NCI-H1417 treated with DMSO at 0.1 percent for 48 hours (cell line): Measurements from ENCODE around the gene SH2D3C.
A peak's percentile ranks its signal among the peaks of the same experiment; 100 is the strongest.

Experiments
- DNase-seq: peaks from one replicate; lab custom pipeline; 2025; lab: John Stamatoyannopoulos, UW

SH2D3C gene

DNA sequence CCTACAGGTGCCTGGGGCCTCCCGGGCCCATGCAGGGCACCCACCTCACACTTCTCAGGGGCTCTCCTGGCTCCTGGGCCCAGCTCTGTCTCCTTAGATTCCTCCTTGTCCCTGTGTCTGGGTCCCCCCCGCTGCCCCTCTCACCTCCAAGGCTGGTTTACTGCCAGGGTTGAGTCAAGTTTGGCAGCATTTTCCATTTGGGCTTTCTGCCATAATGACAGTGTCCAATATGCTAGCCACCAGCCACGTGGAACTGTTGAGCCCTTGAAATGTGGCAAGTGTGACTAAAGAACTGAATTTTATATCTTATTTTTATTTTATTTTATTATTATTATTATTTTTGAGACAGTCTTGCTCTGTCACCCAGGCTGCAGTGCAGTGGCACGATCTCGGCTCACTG lies 60.7 kb downstream of the SH2D3C start:
- DNase-seq = no peak

DNA sequence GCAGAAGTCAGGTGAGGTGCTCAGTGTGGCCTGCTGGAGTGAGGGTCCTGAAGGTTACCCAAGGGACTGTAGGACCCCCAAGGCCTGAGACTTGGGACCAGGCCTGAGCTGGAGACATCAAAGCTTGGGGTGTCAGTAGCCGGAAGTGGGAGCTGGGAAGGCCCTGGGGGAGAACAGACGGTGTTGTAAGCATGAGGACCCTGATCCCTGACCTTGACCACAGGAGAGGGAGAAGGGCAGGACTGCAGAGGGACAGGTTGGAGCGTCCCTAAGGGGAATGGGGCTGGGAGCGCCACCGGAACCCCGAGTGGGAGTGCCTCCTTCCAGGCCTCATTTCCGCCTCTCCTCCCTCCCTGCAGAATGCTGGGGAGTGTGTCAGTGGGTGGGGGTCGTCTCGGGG lies 62.1 kb downstream of the SH2D3C start:
- DNase-seq = no peak

DNA sequence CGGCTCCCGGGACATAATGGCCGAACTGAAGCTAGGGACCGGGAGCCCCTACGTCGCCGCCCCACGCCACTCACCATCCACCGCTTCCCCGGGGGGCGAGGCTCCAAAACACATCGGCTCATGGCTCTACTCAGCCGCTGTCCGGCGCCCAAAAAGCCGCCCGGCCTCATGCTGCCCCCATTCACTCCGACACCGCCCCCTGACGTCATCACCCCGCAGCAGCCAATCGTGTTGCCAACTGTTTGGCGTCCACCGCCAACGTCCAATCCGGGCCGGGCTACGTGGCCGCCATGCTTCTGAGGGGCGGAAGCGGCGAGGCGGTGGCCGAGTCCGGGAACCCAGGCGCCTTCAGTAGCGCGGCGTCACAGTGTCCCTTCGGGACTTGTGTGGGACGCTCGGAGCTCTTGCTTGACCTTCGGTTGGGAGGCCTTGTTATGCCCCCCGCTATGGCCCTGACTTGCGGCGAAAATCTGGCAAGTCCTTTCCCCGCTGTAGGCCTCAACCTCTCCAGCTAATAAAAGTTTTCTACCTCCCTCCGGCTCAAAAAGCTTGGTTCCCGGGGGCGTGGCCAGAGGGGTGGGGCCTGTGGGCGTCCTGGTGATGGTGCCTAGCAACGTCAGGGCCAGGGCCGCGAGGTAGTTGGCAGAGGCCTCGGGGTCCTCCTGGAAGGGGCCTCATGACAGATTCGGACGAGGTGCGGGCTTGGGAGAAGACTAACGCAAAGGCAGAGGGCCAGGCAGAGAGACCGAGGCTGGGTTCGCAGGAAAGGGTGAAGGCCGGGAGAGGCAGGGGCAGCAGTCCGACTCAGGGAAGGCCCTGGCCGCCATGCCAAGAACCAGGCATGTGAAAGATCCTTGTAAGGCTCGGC lies 62.8 kb downstream of the SH2D3C start, which contains the start of the genes PTRH1 and TTC16:
Gene PTRH1, minus strand, starts transcription at position 194 of the 868 bp plus-strand sequence. Its CDS starts 24 bp downstream, at position 170.
Gene TTC16, plus strand, starts transcription at position 610 of the 868 bp plus-strand sequence. Its CDS starts 67 bp downstream, at position 677.
- peak; percentile 85 for DNase-seq

DNA sequence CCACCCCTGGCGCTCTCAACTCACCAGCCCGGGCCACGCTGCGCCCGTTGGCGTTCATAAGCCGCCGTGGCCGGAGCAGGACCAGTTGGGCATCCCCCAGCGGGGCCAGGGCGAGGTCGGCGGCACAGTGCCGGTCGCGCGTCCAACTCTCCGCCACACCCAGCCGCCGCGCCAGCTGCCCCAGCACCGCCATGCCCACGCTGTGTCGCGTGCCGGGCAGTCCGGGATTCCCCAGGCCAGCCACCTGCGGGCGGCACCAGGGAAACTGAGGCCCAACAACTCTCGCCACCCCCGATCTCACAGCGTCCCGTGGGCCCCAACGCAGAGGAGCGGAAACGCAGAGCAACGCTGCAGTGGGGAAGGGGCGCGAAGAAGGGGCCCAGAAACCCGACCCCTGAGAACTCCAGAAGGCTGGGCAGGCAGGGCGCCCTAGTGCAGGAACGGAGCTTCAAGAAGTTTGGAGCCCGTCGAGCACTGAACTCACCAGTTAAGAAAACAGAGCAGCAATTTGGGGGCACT lies 63.5 kb downstream of the SH2D3C start:
- no peak for DNase-seq

DNA sequence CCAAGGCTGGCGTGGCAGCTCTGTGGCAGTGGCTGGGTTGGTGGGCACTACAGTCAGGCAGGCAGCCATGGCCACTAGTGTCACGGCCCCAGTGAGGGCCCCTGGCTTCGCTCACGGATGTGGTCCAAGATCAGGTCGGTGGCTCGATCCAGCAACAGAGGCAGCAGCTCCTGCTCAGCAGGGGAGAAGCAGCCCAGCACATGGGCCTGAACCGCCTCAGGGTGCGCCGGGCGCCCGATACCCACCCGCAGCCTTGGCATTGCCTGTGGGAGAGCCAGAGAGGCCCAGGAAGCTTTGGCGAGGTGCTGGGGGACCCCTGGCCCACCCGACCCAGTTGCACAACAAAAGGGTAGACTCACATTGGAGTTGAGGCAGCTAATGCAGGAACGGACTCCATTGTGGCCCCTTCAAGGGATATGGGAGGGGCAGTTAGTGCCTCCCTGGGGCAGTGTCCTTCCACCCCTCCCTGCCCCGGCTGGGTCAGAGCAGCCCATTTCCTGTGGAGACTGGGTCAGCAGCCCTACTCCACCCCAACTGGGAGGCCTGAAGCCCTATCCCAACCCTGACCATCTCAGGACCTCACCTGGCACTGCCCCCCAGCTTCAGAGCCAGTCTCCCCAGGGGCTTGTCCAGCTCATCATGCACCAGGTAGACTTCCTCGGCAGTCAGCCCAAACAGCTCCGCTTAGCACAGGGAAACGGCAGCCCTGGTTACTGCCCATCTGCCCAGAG lies 64.3 kb downstream of the SH2D3C start:
- DNase-seq = no peak

DNA sequence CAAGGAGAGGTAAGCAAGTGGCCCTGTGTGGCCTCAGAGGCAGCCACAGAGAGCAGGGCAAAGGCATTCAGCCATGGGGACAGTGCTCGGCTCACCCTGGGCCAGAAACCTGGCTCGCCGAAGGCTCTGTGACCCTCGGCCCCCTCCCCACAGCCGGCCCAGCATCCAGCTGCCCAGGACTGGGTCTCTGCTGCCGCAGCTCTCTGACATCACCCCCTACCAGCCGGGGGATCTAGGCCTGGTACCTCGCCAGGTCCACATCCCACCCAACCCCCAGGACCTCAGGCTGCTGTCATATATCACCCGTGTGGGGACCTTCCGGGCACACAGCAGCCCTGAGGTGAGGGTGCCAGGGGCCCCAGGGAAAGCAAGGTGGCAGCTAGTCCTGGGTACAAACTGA lies 65.6 kb downstream of the SH2D3C start:
- DNase-seq = no peak

DNA sequence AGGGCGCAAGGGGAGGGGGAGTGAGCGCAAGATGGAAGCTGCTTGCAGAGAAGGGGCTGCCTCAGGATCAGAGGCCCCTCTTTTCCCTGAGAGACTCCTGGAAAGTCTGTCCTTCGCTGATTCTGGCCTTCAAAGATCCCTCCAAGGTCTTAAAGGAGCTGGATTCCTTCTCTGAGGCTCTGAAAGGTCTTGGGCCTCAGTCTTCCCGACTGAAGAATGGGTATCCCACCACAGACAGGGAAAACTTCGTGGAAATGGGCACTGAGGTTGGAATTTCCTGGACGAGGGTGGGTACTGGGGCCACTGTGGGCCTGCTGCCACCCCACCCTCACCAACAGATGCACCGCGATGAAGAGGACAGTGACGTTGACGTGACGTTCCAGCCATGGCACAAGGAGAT lies 66.1 kb downstream of the SH2D3C start:
- DNase-seq = no peak

DNA sequence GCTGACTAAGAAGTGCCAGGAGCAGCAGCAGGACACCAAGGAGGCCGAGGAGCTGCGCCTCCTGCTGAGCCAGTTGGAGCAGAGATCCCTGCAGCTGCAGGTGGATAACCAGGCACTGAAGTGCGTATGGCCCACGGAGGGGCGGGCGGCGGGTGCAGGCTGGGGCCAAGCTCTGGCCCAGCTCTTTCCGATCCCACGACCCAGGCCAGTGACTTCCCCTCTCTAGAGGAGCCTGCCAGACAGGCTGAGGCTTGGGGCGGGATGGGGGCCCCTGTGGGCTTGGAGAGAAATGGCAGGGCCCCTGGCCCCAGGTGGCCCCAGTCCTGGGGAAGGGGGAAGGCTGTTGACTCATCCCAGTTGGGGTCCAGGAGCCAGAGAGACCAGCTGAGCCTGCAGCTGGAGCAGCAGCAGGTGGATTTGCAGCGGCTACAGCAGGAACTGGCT lies 66.6 kb downstream of the SH2D3C start:
- peak; percentile 88 for DNase-seq

DNA sequence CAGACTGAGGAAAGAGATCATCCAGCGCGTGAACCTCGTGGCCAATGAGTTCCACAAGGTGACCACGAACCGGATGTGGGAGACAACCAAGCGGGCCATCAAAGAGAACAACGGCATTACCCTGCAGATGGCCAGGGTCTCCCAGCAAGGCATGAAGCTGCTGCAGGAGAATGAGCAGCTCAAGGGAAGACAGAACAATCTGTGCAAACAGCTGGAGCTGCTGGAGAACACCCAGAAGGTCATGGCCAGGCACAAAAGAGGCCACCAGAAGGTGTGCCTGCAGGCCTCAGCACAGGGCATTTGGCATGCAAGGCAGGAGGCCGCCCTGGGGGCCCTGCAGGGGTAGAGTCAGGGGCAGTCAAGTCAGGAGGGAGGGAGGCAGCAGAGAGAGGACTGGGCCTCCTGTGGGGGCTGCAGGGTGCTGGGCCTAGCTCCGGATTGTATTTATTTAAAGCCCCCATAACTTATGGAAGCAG lies 67.2 kb downstream of the SH2D3C start:
- DNase-seq = no peak

DNA sequence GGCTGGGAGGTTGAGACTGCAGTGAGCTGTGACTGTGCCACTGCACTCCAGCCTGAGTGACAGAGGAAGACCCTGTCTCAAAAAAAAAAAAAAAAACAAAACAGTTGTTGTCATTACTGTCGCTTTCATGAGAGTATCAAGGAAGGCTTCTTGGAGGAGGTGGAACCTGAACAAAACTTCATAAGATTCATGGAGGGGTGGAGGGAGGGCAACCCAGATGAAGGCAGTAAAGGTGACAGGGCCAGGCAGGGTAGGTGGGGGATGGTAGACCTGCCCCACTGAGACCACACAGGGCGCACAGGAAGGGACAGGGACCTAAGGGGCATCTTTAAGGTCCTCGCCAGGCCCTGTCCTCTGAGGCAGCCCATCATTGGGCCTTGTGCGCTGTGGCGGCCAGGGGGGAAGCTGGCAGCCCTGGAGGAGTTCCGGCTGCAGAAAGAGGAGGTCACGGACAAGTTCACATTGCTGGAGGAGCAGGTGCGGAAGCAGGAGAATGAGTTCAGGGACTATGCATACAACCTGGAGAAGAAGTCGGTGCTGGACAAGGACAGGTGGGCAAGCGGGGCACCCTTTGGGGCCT lies 68.2 kb downstream of the SH2D3C start:
- no peak for DNase-seq

DNA sequence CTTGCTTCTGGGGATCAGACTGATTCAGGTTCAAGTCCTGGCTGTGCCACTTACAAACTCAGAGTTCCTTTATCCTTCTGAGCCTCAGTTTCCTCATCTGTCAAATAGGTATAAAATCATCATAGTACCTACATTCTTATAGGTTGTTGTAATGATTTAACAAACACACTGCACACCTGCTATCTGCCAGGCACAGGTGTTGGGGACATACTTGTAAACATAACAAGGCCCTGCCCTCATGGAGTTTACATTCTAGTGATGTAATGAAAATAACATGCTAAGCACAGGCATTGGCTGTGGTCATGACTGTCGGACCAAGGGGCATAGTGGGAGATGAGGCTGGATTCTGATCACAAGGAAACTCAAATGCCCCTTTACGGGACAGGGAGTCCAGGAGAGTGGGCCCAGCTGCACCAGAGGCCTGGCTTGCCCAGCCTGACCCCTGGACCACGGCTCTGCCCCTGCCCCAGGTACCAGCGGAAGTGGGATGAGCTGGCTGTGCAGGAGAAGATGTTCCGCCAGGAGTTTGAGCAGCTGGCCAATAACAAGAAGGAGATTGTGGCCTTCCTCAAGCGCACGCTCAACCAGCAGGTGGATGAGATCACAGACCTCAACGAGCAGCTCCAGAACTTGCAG lies 69.4 kb downstream of the SH2D3C start:
- DNase-seq = no peak

DNA sequence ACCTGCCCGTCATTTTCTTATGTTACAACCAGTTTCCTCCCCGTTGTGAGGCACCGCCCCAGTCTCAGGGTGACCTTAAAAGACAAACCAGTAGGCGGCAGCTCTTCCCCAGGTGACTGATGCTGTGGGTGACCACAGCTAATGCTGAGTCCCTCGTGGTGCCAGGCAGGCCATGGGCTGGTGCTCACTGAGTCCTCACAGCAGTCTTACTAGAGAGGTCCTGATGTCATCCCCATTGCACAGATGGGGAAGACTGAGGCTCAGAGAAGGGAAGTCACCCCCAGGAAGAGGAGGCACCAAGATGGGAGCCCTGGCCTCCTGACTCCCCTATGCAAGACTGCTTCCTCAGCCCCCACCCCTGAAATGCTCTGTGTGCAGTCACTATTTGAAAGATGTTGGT lies 70.7 kb downstream of the SH2D3C start:
- no peak for DNase-seq

DNA sequence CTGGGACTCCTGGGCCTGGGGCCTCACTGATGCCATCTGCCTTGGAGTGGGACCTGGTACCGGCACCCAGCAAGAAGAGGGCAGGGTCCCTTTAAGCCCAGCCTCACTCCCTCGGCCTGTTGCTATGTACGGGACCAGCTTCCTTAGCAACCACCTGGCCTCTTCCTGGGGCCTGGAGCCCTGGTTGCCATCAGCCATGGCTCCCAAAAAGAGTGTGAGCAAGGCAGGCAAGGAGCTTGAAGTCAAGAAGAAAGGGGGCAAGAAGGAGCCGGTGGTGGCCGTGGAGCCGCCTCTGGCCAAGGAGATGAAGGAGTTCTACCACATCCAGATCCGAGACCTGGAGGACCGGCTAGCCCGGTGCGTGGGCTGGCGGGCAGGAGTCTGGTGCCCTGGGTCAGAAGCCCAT lies 71.6 kb downstream of the SH2D3C start, which contains the start of gene CFAP157:
Gene CFAP157, plus strand, starts transcription at position 153 of the 406 bp plus-strand sequence. Its CDS starts 44 bp downstream, at position 197.
- no peak for DNase-seq

DNA sequence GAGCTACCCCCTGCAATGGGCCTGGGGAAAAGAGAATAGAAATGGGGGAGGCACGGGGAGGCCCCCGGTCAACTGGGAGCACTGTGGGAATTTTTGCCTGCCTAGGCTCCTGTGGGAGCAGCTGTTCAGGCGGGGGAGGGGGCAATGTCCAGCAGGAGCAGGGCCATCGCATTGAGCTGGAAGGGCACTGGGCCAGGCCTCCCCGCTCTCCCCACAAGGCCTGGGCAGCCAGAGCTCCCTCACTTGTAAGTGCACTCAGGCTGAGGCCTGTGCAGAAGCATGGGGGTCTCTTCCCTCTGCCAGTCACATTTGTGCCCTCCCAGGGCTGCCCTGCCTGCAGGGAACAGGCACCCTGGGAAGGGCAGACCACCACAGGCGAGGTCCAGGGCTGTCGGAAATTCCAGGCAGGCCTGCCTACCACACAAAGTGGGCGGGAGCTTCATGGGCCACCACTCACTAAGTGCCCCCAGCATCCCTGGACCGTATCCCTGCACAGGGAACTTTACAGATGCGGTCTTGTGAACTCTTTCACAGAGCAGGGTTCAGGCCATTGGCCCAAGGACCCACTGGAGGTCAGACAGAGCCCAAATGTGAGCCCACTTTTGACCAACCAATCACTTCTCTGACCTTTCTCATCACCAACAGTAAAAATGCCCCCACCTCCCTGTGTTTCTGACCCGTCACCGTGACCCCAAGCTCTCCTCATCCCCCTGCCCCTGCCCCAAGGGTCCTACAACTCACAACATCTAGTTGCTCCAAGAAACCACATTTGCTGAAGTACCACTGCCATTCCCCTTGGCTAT lies 72.7 kb downstream of the SH2D3C start:
- DNase-seq = no peak

DNA sequence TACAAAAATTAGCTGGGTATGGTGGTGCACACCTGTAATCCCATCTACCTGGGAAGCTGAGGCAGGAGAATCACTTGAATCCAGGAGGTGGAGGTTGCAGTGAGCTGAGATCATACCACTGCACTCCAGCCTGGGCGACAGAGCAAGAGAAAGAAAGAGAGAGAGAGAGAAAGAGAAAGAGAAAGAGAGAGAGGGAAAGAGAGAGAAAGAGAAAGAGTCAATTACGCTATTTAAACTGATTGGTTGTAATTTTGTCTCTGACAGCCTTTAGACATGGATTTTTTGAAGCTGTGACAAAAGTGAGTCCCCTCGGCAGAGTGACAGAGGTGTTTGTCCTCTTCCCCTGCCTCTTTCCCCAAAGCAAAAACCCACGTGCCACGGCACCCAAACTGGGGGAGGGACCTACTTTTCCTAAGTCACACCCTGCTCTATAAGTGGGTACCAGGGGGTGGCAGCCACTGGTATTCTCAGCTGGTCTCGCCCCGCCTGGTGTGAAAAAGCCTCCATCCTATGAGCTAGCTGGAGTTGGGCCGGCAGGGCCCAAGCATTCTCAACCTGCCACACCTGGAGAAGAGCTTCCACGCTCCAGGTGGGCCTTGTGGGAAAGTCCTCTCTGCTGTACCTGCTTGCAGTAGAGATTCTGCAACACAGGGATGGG lies 75.0 kb downstream of the SH2D3C start:
- no peak for DNase-seq

DNA sequence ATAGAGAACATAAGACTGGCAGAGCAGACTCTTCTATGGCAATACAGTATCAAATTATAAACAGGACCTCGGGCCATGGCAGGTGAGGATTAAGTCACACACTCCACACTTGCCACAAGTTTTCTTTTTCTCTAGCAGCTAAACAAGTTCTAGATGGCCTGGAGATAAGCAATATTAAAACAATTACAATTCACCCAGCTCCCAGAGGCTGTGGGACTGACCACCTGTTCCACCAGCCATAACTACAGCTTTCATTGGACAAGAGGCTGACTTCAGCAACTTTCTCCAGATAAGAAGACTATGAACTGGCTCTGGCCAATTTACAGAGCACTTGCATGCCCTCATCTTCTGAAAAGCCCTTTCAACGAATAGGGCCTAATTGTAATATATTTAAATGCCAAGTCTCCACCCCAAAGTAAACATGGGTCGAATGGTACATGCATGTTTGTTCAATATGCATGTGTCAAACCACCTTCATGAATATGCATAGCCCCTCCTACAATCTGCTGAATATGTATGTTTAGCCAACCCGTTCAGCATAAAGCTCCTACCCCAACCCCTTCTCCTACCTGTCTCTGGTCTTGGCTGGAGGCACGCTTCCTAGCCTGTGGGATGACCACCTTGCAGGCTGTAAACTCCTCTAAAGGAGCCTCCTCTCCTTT lies 77.7 kb downstream of the SH2D3C start:
- no peak for DNase-seq

DNA sequence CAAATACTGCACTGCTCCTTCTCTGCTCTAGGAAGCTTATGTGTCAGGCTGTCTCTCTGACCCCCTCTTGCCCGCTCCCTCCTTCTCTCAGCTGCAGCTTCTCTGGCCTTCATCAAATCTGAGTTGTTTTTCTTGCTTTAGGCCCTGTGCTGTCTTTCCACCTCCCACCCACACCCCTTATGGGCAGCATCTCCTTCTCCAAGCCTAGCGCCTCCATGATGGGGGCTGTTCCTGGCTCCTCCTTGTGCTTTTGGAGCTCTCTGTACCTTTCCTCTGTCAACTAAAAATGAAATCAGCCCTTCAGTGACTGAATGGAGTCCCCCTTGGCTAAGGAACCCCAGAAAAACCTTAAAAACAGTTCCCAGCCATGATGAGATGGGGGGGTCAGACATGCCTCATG lies 78.3 kb downstream of the SH2D3C start:
- DNase-seq = no peak

DNA sequence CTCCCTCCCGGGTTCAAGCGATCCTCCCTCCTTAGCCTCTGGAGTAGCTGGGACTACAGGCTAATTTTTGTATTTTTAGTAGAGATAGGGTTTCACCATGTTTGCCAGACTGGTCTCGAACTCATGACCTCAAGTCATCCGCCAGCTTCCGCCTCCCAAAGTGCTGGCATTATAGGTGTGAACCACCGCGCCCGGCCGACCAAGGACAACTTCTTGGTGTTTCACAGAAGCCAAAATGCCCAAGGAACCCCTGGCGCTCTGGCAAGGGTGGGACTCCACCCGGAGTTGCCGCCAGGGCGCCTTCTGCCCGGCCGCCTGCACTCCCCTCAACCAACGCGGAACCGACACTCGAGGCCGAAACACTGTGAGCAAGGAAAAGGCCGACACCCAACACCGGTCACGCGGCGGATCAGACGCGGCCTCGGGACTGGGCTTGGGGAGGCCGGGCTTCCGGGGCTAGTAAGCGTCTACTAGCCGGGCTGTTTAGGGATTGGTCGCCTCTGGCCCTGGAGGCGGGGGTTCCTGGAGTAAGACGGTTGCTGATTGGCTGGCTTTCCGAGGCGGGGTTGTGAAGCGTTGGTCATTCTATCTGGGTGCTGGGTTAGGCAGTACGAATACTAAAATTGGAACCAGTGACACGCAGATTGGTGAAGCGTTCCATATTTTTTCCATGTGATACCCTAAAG lies 79.3 kb downstream of the SH2D3C start:
- DNase-seq = no peak

DNA sequence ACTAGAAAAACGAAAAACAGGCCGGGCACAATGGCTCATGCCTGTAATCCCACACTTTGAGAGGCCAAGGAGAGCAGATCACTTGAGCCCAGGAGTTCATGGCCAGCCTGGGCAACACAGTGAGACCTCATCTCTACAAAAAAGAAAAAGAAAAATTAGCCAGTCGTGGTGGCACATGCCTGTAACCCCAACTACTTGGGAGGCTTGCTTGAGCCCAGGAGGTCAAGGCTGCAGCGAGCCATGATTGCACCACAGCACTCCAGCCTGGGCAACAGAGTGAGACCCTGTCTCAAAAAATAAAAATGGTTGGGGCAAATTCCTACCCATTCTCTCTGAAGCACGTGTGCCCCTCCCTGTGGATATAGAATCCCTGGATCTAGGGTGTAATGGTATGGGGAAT lies 80.1 kb downstream of the SH2D3C start:
- DNase-seq = no peak
